Measurements from ENCODE around the gene MAMDC4. TPM values are rescaled to one million over a fixed set of nuclear protein-coding genes. Genes with fewer than 3 reads are reported as not detected.
"Not testable (repeated sequence)": the region's sequence is repeated elsewhere in the genome, so short reads cannot be mapped to it uniquely, and the experiment has no call there.

The MAMDC4 gene
- total and polyA plus RNA-seq, 12 donors = 0.57 to 30.6 (median 5.3) TPM

DNA sequence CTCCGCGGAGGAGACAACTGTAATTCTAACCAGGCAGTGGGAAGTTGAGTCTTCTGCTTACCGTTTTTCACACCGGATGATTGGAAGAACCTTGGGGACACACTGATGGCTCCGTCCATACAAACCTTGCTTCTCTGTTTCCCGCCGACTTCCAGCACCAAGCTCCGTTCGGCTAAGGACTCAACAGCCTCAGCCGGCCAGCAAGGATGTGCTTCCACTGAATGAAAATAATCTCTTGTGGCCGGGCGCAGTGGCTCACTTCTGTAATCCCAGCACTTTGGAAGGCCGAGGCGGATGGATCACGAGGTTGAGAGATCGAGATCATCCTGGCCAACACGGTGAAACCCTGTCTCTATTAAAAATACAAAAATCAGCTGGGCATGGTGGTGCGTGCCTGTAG lies 15.8 kb downstream of the MAMDC4 start:
- no peak overlapping the region for H3K4me3 ChIP-seq
- intact Hi-C loops (cut with DNase I) = no loop called here
- no peak for TF ChIP-seq POLR2A (IDR thresholded peaks at IDR 0.05)
- TF ChIP-seq CTCF (IDR thresholded peaks at IDR 0.05) = no peak
- no peak overlapping the region for H3K27ac ChIP-seq
- 97 to 99% (median 98%) methylated on average over 15 to 18 of the region's 18 CpGs for WGBS, 4 donors
- H3K4me1 ChIP-seq (replicated peaks in 1 of 2) = peaks cover 17 to 21% of the 10 kb centered on the region in 2 donors
- DNase-seq = no peak
- H3K27me3 ChIP-seq = no peaks in the 10 kb centered on the region
- H3K9me3 ChIP-seq (replicated peaks in 1 of 3) = no peaks in the 10 kb centered on the region
- peaks cover 0 to 10% of the 10 kb centered on the region in 2 donors for H3K36me3 ChIP-seq (replicated peaks in 1 of 2)

- peaks cover 17 to 21% of the 10 kb centered on the region in 2 donors for H3K4me1 ChIP-seq (replicated peaks in 1 of 2)
- H3K27me3 ChIP-seq = no peaks in the 10 kb centered on the region
- peaks cover 0 to 2% of the 10 kb centered on the region in 2 donors for H3K36me3 ChIP-seq (replicated peaks in 1 of 2)
- no peak overlapping the region for H3K27ac ChIP-seq
- 91 to 93% (median 92%) methylated on average over 8 to 11 of the region's 11 CpGs for WGBS, 4 donors
- DNase-seq = no peak
- TF ChIP-seq POLR2A (IDR thresholded peaks at IDR 0.05) (no peak), CTCF (IDR thresholded peaks at IDR 0.05) (no peak)
- intact Hi-C loops (cut with DNase I) = no loop called here
- H3K4me3 ChIP-seq = no peak overlapping the region
- no peaks in the 10 kb centered on the region for H3K9me3 ChIP-seq (replicated peaks in 1 of 3)
Observed at GRCh38 chr9:136868644-136869043, 16.5 kb downstream of the MAMDC4 start.

GRCh38 chr9:136869611-136870010 lies 17.5 kb downstream of the MAMDC4 start:
- H3K9me3 ChIP-seq (replicated peaks in 1 of 3); H3K4me3 ChIP-seq; H3K36me3 ChIP-seq (replicated peaks in 1 of 2); DNase-seq; intact Hi-C loops (cut with DNase I); H3K27me3 ChIP-seq; H3K27ac ChIP-seq: not testable (repeated sequence)
- 71 to 81% (median 77%) methylated on average over 2 of the region's 2 CpGs for WGBS, 4 donors
- H3K4me1 ChIP-seq (replicated peaks in 1 of 2) = peaks cover 14% of the 10 kb centered on the region in 2 donors

GRCh38 chr9:136875155-136875554 lies 23.0 kb downstream of the MAMDC4 start:
- H3K9me3 ChIP-seq (replicated peaks in 1 of 3) = no peaks in the 10 kb centered on the region
- no peaks in the 10 kb centered on the region for H3K4me1 ChIP-seq (replicated peaks in 1 of 2)
- 86 to 95% (median 93%) methylated on average over 6 of the region's 6 CpGs for WGBS, 4 donors
- H3K36me3 ChIP-seq (replicated peaks in 1 of 2) = no peaks in the 10 kb centered on the region
- no peak for TF ChIP-seq CTCF (IDR thresholded peaks at IDR 0.05)
- no peak for TF ChIP-seq POLR2A (IDR thresholded peaks at IDR 0.05)
- no peak overlapping the region for H3K27ac ChIP-seq
- no peak for DNase-seq
- no peaks in the 10 kb centered on the region for H3K27me3 ChIP-seq
- intact Hi-C loops (cut with DNase I) = no loop called here
- no peak overlapping the region for H3K4me3 ChIP-seq

DNA sequence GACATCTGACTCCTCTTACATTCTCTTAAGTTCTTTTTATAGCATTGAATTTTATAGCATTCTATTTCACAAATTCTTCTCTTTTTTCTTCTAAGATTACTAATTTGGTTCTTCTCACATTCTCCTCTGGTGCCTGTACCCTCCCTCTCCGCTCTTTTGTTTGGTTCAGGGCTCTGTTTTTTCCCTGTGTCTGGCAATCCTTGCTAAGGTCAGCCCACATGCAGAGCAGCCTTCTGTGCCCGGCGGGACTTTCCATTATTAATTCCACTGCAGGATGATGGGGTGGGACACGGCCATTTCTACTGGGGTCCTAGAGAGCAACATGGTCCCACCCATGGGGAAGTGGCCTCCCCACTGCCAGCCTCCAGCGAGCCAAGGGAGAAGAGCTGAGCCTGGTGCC lies 24.3 kb downstream of the MAMDC4 start:
- Histone ChIP-seq H3K4me1 (replicated peaks in 1 of 2) (no peaks in the 10 kb centered on the region), H3K36me3 (replicated peaks in 1 of 2) (no peaks in the 10 kb centered on the region), H3K27ac (no peak overlapping the region), H3K9me3 (replicated peaks in 1 of 3) (no peaks in the 10 kb centered on the region), H3K4me3 (no peak overlapping the region), H3K27me3 (no peaks in the 10 kb centered on the region)
- no peak for DNase-seq
- 78 to 89% (median 82%) methylated on average over 5 of the region's 5 CpGs for WGBS, 4 donors
- no peak for TF ChIP-seq POLR2A (IDR thresholded peaks at IDR 0.05)
- TF ChIP-seq CTCF (IDR thresholded peaks at IDR 0.05) = no peak
- intact Hi-C loops (cut with DNase I) = no loop called here

Measured in adrenal gland (tissue), 12 donors.